ENCODE measurements around the gene FDPS.

DNA sequence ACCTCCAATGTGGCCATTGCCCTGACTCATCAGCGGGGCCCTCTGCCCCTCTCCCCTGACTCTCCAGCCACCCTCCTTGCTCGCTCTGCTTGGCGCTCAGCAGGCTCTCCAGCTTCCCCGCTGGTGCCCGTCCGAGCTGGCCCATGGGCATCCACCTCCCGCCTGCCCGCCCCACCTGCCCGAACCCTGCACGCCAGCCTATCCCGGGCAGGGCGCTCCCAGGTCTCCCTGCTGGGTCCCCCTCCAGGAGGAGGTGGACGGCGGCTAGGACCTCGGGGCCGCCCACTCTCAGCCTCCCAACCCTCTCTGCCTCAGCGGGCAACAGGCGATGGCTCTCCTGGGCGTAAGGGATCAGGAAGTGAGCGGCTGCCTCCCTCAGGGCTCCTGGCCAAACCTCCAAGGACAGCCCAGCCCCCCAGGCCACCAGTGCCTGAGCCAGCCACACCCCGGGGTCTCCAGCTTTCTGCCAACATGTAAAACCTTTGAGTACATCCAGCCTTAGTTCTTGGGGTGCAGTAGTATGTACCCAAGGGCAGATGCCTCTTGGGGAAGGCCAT, 20.6 kb upstream of the FDPS start:
- TF ChIP-seq CTCF (conservative IDR thresholded peaks at IDR 0.05 in 1 of 2, IDR thresholded peaks at IDR 0.05 in 1 of 2; ENCODE audit: extremely low read depth in 1 of 2, insufficient read depth in 1 of 2, low read depth in 1 of 2, low read length in 2 of 2): no peak
- no peak for TF ChIP-seq EZH2 (IDR thresholded peaks at IDR 0.05; ENCODE audit: borderline replicate concordance, low read length)

All from mammary epithelial cell (primary cell).